ENCODE data around the gene ACOX1.

Gene ACOX1

GRCh38 chr17:75896415-75897159 is 82.4 kb downstream of the ACOX1 start, which contains the start of gene TRIM65:
TRIM65 (minus strand) TSS chr17:75896951; CDS start chr17:75896937, 14 bp downstream.
- H3K27ac ChIP-seq (ENCODE audit: extremely low read depth, low read depth, low read length) = peak within 1 kb of the TSS; percentile 98
- TF ChIP-seq ZNF580 (tag by site-specific recombination; IDR thresholded peaks at IDR 0.05) (no peak), REPIN1 (tag by site-specific recombination; IDR thresholded peaks at IDR 0.05; ENCODE audit: low read depth) (no peak), ZSCAN18 (tag by site-specific recombination; IDR thresholded peaks at IDR 0.05) (no peak), GFI1B (tag by site-specific recombination; IDR thresholded peaks at IDR 0.05) (no peak), ZNF121 (tag by site-specific recombination; IDR thresholded peaks at IDR 0.05) (no peak), KLF8 (tag by site-specific recombination; IDR thresholded peaks at IDR 0.05) (peak; percentile 76; the same call in 1 of the 2 replicates), AEBP2 (tag by site-specific recombination; IDR thresholded peaks at IDR 0.05; ENCODE audit: borderline replicate concordance) (no peak), PRDM4 (tag by site-specific recombination; IDR thresholded peaks at IDR 0.05) (no peak), GLI2 (tag by site-specific recombination; IDR thresholded peaks at IDR 0.05; ENCODE audit: borderline replicate concordance, low read depth) (no peak), KLF9 (tag by site-specific recombination; IDR thresholded peaks at IDR 0.05; ENCODE audit: low read depth) (peak; percentile 70), ZFP37 (tag by site-specific recombination; IDR thresholded peaks at IDR 0.05) (no peak), ZNF398 (tag by site-specific recombination; IDR thresholded peaks at IDR 0.05) (no peak), ZNF391 (tag by site-specific recombination; IDR thresholded peaks at IDR 0.05; ENCODE audit: borderline replicate concordance, low read depth) (no peak), KLF7 (tag by site-specific recombination; IDR thresholded peaks at IDR 0.05; ENCODE audit: borderline replicate concordance) (no peak), ZNF426 (tag by site-specific recombination; IDR thresholded peaks at IDR 0.05) (no peak), ZNF23 (tag by site-specific recombination; IDR thresholded peaks at IDR 0.05; ENCODE audit: borderline replicate concordance) (no peak), TCF7L2 (IDR thresholded peaks at IDR 0.05; ENCODE audit: borderline replicate concordance, low read depth, low read length) (no peak), ZNF280D (tag by site-specific recombination; IDR thresholded peaks at IDR 0.05) (no peak), ATF2 (tag by site-specific recombination; IDR thresholded peaks at IDR 0.05; ENCODE audit: low read depth) (no peak), ZNF362 (tag by site-specific recombination; IDR thresholded peaks at IDR 0.05) (no peak)

More at GRCh38 chr17:75896415-75897159, 82.4 kb downstream of the ACOX1 start, which contains the start of gene TRIM65:
- CTCF ChIA-PET = interaction anchor here (0.6 to 4.3 kb wide), 15 partner anchors 8 to 120 kb away, joined by 3 to 28 read pairs (median 4); partner anchors contain the start of genes MRPL38, TRIM47 and WBP2
- POLR2A ChIA-PET = interaction anchor here (0.6 to 3.2 kb wide), 17 partner anchors 8 to 118 kb away, joined by 3 to 19 read pairs (median 4); partner anchors contain the start of genes ACOX1, MRPL38, TEN1 and TRIM47
- no peaks in the 10 kb centered on the region for H3K9me3 ChIP-seq (ENCODE audit: control insufficient read depth, insufficient read depth, low read depth, low read length)
- peaks cover 12 to 55% of the 10 kb centered on the region in 2 experiments for H3K36me3 ChIP-seq (ENCODE audit: control insufficient read depth in 2 of 2, insufficient read depth in 1 of 2, low read length in 2 of 2)
- H3K4me3 ChIP-seq (ENCODE audit: low read depth, low read length) = peak within 1 kb of the TSS; percentile 86
- H3K4me1 ChIP-seq (ENCODE audit: control insufficient read depth, insufficient read depth, low read length) = peaks cover 10% of the 10 kb centered on the region

Measured in HEK293 (cell line).